Transverse colon (tissue), 4 donors: ENCODE measurements around the gene RPTOR.

ENCODE experiments used
- EP300 ChIP-seq: sonication (generic); formaldehyde crosslinking; IDR thresholded peaks from one replicate; pipeline ENCODE4 v1.6.1; 2017; ENCODE audit warnings: antibody characterized with exemption, low read depth
- POLR2A ChIP-seq: fragments of 450-650 bp; IDR thresholded peaks from one replicate; pipeline ENCODE4 v1.6.1; 2016; ENCODE audit warnings: antibody characterized with exemption, mild to moderate bottlenecking, moderate library complexity
- POLR2AphosphoS5 ChIP-seq, 3 donors: sonication (generic); formaldehyde crosslinking; IDR thresholded peaks; one replicate each; pipeline ENCODE4 v1.6.1; 2016; ENCODE audit warnings: antibody characterized with exemption in 3 of 3
- TF ChIP-seq, protein P1 (sequence below), 5 experiments: fragments of 200-600 bp in 3 of 5; fragments of 450-650 bp in 2 of 5; sonication (generic) in 3 of 5; IDR thresholded peaks; 1 replicate in 2 of 5; 2 replicates in 3 of 5; pipeline ENCODE4 v1.5.1; 2016 to 2017; ENCODE audit warnings: antibody characterized with exemption in 5 of 5, inconsistent platforms in 3 of 5, mild to moderate bottlenecking in 2 of 5, moderate library complexity in 1 of 5

DNA sequence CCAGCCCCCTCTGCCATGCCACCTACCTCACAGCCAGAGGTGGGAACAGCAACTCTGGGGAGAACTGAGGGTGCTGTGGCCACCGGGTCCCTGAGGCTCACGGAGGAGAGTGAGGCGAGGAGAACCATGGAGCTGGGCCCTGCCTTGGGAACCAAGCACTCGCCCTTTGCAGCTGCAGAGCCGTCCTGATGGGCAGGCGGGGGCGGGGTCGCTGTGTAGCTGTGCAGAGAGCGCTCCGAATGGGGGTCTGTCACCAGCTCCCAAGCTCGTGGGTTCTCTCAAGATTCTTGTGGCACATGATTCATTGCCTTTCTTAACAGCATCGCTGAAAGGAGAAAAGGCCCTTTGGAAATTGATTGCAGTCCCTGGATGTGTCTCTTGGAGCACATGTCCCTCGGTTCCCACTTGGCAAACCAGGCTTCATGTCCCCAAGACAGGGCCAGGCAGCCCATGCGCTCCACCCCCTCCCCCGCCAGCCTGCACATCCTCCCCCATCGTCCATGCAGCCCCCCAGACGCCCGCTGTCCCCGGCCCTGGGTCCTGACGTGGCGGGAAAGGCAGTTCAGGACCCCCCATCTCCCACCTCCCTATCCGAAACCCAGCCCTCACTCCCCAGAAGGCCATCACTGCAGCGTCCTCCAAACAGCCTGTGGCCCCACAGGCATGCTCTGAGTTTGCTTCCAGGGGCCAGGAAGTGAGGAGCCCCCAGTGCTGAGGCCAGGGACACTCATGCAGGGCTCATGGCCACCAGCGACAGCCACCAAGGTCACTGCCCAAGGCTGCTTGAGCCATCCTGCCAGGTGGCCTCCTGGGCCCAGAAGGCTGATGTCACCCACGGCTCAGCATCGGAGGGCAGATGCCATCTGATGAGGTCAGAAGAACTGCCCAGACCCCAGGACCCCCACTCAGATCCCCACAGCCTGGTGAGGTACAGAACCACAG lies 426.4 kb downstream of the RPTOR start:
- TF ChIP-seq, protein P1, sequence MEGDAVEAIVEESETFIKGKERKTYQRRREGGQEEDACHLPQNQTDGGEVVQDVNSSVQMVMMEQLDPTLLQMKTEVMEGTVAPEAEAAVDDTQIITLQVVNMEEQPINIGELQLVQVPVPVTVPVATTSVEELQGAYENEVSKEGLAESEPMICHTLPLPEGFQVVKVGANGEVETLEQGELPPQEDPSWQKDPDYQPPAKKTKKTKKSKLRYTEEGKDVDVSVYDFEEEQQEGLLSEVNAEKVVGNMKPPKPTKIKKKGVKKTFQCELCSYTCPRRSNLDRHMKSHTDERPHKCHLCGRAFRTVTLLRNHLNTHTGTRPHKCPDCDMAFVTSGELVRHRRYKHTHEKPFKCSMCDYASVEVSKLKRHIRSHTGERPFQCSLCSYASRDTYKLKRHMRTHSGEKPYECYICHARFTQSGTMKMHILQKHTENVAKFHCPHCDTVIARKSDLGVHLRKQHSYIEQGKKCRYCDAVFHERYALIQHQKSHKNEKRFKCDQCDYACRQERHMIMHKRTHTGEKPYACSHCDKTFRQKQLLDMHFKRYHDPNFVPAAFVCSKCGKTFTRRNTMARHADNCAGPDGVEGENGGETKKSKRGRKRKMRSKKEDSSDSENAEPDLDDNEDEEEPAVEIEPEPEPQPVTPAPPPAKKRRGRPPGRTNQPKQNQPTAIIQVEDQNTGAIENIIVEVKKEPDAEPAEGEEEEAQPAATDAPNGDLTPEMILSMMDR (IDR thresholded peaks at IDR 0.05): no peak
- no peak for TF ChIP-seq POLR2A
- TF ChIP-seq POLR2AphosphoS5 (IDR thresholded peaks at IDR 0.05): no peak
- no peak for TF ChIP-seq EP300
